HG03103 (cell line): ENCODE results near the gene TBKBP1.

Experiments
- ATAC-seq: cut with Tn5 transposase; IDR thresholded peaks from one replicate; pipeline ENCODE4 v1.9.1; 2021; ENCODE audit warnings: low read depth; ENCODE audit not compliant: unreplicated experiment

Gene TBKBP1

GRCh38 chr17:47693731-47694580, at the start of gene TBKBP1:
TBKBP1 (plus strand) TSS chr17:47694161; CDS start chr17:47696113, 1,952 bp downstream.
- ATAC-seq, result no peak

DNA sequence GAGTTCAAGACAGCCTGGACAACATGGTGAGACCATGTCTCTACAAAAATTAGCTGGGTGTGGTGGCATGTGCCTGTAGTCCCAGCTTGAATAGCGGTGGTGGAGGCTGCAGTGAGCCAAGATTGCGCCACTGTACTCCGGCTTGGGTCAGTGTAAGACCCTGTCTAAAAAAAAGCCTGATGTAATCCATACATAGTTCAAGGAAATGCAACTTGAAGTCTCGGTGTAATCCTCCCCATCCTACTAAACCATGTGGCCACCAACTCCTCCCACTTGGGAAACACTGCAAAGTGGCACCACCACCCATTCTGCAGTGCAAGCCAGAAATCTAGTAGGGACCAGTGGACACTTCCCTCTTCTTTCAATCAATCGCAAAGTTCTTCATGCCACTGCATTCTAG, 49.6 kb upstream of the TBKBP1 start:
- no peak for ATAC-seq

- peak; percentile 73 for ATAC-seq
Measured at GRCh38 chr17:47649153-47649971, 44.6 kb upstream of the TBKBP1 start, which contains the start of gene KPNB1. KPNB1 (plus strand) TSS chr17:47649919; CDS start chr17:47650245, 326 bp downstream.

- peak; percentile 2 for ATAC-seq
Measured at GRCh38 chr17:47649972-47650524, 43.9 kb upstream of the TBKBP1 start.

GRCh38 chr17:47650525-47651522, 43.1 kb upstream of the TBKBP1 start:
- peak; percentile 43 for ATAC-seq

GRCh38 chr17:47651704-47652103, 42.3 kb upstream of the TBKBP1 start:
- ATAC-seq, result no peak

DNA sequence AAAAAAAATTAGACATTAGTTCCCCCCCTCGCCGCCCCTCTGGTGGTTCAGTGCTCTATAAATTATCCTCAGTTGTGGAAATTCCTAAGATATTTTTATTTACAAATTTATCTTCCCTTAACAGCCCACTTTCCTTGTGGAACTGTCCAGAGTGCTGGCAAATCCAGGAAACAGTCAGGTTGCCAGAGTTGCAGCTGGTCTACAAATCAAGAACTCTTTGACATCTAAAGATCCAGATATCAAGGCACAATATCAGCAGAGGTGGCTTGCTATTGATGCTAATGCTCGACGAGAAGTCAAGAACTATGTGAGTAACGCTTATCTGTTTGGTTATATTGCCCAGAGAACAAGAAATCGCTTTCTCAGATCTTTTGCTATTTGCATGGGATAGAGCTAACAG, 41.4 kb upstream of the TBKBP1 start:
- ATAC-seq, result no peak

DNA sequence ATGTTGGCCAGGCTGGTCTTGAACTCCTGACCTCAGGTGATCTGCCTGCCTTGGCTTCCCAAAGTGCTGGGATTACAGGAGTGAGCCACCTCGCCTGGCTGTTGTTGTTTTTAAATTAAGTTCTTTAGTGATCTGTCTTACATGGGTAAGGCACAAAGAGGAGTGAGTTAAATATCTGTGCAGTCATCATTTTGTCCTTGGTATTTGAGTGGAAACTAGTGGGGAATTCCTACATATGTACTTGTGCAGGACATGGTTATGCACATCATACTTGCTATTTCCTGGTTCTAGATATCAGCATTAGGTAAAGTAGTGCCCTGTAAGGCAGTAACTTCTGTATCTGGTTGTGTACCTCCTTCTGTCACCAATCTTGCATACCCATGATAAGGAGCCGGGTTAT, 40.5 kb upstream of the TBKBP1 start:
- no peak for ATAC-seq

DNA sequence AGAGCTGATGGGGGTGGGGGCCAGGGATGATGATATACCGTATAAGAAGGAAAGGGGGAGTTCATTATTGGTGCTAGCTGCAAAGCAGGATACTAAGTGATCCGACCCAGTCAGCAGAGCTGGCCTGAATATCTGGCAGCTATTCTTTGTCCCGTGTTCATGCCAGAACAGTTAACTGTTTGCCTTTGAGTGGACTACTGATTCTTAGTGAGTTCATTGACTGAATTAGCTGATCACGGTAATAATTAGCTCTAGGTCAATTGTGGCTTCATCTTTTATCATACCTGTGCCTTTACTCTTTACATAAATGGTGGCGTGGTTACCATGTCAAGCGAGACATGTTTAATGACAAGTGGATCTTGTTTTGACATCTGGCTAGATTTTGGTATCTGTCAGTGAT, 39.0 kb upstream of the TBKBP1 start:
- ATAC-seq, result no peak

GRCh38 chr17:47660064-47660492, 33.9 kb upstream of the TBKBP1 start:
- no peak for ATAC-seq

DNA sequence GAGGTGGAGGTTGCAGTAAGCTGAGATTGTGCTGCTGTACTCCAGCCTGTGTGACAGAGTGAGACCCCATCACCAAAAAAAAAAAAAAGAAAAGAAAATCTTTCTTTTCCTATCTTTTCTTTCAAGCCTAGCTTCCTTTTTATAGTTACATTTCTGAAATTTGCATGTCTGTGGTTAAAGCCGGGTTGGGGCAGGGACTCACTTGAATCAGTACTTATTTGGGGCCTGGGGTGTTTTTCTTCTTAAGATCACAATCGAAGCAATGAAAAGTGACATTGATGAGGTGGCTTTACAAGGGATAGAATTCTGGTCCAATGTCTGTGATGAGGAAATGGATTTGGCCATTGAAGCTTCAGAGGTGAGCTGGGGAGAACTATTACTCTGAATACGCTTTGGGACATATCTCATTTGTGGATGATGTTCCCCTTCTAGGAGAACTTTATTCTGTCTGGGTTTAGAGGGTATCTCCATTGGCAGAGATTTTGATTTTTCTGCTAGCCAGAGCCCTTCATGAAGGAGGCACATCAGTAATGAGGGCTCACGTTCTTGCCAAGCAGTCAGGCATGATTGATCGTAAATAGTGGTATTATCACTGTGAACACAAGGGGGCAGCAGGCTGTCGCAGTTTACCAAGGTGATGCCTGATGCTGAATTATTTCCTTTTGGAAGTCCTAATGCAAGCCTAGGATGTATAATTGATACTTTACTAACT, 29.9 kb upstream of the TBKBP1 start:
- ATAC-seq, result no peak

DNA sequence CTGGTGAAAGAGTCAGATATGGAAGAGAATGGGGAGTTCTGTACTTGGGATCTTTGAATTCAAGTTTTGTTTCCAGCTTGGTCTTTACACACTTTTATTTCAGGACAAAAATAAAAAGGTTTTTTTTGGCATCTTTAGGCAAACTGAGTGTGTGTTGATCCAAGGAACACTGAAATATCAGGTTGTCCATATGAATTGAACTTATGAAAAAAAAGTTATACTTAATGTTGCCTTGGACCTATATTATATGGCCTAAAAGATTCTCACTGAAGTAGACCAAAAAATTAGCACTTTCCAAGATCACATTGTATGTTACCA, 29.4 kb upstream of the TBKBP1 start:
- no peak for ATAC-seq

- ATAC-seq, result no peak
Measured at GRCh38 chr17:47665655-47666054, 28.3 kb upstream of the TBKBP1 start.

- no peak for ATAC-seq
Measured at GRCh38 chr17:47669081-47669480, 24.9 kb upstream of the TBKBP1 start.

DNA sequence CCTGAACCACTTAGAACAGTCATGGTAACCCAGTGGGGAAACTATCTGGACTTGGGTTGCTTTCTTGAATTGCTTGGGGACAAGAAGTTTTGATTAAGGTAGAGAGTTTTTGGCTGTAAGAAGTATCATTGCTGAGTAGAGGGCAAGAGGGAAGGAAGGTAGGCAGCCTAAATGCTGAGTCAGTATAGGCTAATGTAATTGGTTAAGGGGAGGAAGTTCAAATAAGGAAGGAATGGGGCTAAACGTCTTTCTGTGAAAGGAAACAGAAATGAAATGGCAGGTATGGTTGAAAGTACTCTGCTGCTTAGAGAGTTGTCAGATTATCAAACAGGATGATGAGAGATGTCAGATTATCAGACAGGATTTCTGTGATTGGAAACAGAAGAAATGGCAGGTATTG, 23.9 kb upstream of the TBKBP1 start:
- ATAC-seq, result no peak

GRCh38 chr17:47674499-47674898, 19.5 kb upstream of the TBKBP1 start:
- no peak for ATAC-seq

DNA sequence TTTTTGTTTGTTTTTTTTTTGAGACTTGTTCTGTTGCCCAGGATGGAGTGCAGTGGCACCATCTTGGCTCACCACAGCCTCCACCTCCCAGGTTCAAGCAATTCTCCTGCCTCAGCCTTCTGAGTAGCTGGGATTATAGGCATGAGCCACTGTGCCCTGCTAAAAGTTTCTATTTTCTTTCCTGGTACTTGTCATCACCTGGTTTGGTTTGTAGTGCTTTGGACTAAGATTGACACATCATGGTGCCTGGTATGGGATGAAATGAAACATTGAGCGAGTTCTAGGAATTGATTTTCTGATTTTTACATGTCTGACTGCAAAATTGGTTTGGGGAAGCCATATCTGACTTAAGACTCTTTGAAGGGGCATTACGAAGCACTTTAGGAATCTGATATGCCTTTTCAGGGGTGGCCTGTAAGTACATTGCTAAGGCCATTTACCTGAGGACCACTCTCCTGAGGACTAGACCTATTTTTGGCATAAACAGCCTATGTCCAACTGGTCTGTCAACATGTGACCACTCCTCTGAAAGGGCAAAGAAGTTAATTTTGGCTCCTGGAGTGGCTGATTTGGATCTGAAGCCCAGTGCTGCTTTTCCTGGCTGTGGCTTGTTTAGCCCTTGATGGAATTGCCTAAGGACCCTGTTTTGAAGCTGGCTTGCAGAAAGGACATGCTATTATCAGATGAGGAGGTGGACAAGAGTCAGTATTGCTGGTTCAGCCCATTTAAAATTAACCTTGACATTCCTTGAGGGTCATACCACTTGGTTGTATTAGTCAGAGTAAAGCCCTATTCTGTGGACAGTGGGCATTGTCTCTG, 18.4 kb upstream of the TBKBP1 start:
- ATAC-seq, result no peak

- no peak for ATAC-seq
Measured at GRCh38 chr17:47676199-47676472, 17.8 kb upstream of the TBKBP1 start.
